Sigmoid colon (tissue), 4 donors: ENCODE results near the gene CDH13.

Source experiments
- CTCF ChIP-seq, 4 experiments: fragments of 450-650 bp in 3 of 4; fragments of 200-600 bp in 1 of 4; IDR thresholded peaks; one replicate each; pipeline ENCODE4 v1.5.1; 2016 to 2019; ENCODE audit warnings: antibody characterized with exemption in 4 of 4, mild to moderate bottlenecking in 3 of 4, moderate library complexity in 2 of 4
- EP300 ChIP-seq, 4 donors: sonication (generic); formaldehyde crosslinking; IDR thresholded peaks; one replicate each; pipeline ENCODE4 v1.6.1; 2017; ENCODE audit warnings: antibody characterized with exemption in 4 of 4
- POLR2A ChIP-seq, 2 donors: fragments of 450-650 bp; IDR thresholded peaks; one replicate each; pipeline ENCODE4 v1.6.1; 2016; ENCODE audit warnings: antibody characterized with exemption in 2 of 2, mild to moderate bottlenecking in 2 of 2, moderate library complexity in 2 of 2
- POLR2AphosphoS5 ChIP-seq, 4 donors: sonication (generic); formaldehyde crosslinking; IDR thresholded peaks; one replicate each; pipeline ENCODE4 v1.6.1; 2017; ENCODE audit warnings: antibody characterized with exemption in 4 of 4

- TF ChIP-seq CTCF (IDR thresholded peaks at IDR 0.05): no peak
- no peak for TF ChIP-seq POLR2A (IDR thresholded peaks at IDR 0.05)
- TF ChIP-seq POLR2AphosphoS5 (IDR thresholded peaks at IDR 0.05): no peak
- no peak for TF ChIP-seq EP300 (IDR thresholded peaks at IDR 0.05)
These were observed 1203.5 kb downstream of the CDH13 start for GRCh38 chr16:83830091-83830768.
